ENCODE results near the gene NEIL1. TPM values are rescaled to one million over a fixed set of nuclear protein-coding genes. Genes with fewer than 3 reads are reported as not detected.

The NEIL1 gene
- total and polyA plus RNA-seq, 2 donors (not counting 1 experiment from before 2014, with no cell fraction given) = 103 to 251 TPM

- Histone ChIP-seq H3K36me3 (replicated peaks in 1 of 2; ENCODE audit: control extremely low read depth in 1 of 2, control insufficient read depth in 1 of 2, extremely low read depth in 1 of 2, insufficient read depth in 2 of 2, low read length in 1 of 2) (peaks cover 0 to 46% of the 10 kb centered on the region in 2 experiments), H3K4me1 (ENCODE audit: control insufficient read depth in 2 of 2, insufficient read depth in 2 of 2, low read length in 2 of 2) (peaks cover 5 to 6% of the 10 kb centered on the region in 2 donors), H3K27me3 (replicated peaks in 1 of 4; ENCODE audit: control extremely low read depth in 1 of 4, control insufficient read depth in 3 of 4, insufficient read depth in 4 of 4, low read length in 3 of 4) (no peaks in the 10 kb centered on the region), H4K20me1 (ENCODE audit: control insufficient read depth, insufficient read depth, low read length, poor library complexity, severe bottlenecking) (no peaks in the 10 kb centered on the region), H2AFZ (ENCODE audit: insufficient read depth, low read depth, low read length, poor library complexity, severe bottlenecking) (no peak overlapping the region), H3K9me3 (ENCODE audit: control extremely low read depth in 1 of 3, control insufficient read depth in 2 of 3, insufficient read depth in 1 of 3, low read length in 2 of 3) (no peaks in the 10 kb centered on the region), H3K9ac (ENCODE audit: low read length) (no peak overlapping the region), H3K27ac (ENCODE audit: low read length in 2 of 2) (no peak overlapping the region), H3K79me2 (ENCODE audit: control insufficient read depth, insufficient read depth, low read length) (no peaks in the 10 kb centered on the region), H3K4me2 (replicated peaks; ENCODE audit: low read depth, low read length, poor library complexity, severe bottlenecking) (no peak overlapping the region), H3K4me3 (ENCODE audit: control extremely low read depth in 1 of 5, extremely low read depth in 1 of 5, insufficient read depth in 1 of 5, low read depth in 2 of 5, low read length in 4 of 5) (no peak overlapping the region)
- WGBS (ENCODE audit: insufficient coverage) = 87% methylated on average over 6 of the region's 7 CpGs
- ChIA-PET POLR2A (no interaction called here), CTCF (no interaction called here)
- H3K27me3 Mint-ChIP-seq = no peaks in the 10 kb centered on the region
- TF ChIP-seq CTCF (IDR thresholded peaks at IDR 0.05) (no peak), EZH2 (IDR thresholded peaks at IDR 0.05; ENCODE audit: borderline replicate concordance, insufficient read depth, low read depth, low read length, poor library complexity, severe bottlenecking) (no peak)
- no peak for ATAC-seq (ENCODE audit: low read depth)
- no peak for DNase-seq
- H3K27ac Mint-ChIP-seq = no peak overlapping the region
- intact Hi-C loops (cut with micrococcal nuclease) = no loop called here
- H3K4me1 Mint-ChIP-seq = peaks cover 10% of the 10 kb centered on the region
- H3K4me3 Mint-ChIP-seq = no peak overlapping the region
- no peaks in the 10 kb centered on the region for H3K9me3 Mint-ChIP-seq (ENCODE audit: insufficient read depth)
These were observed 15.9 kb downstream of the NEIL1 start for GRCh38 chr15:75362642-75363249.

- Histone ChIP-seq H3K27ac (ENCODE audit: low read length in 2 of 2) (no peak overlapping the region), H3K4me1 (ENCODE audit: control insufficient read depth in 2 of 2, insufficient read depth in 2 of 2, low read length in 2 of 2) (peaks cover 7 to 10% of the 10 kb centered on the region in 2 donors), H3K79me2 (ENCODE audit: control insufficient read depth, insufficient read depth, low read length) (no peaks in the 10 kb centered on the region), H3K4me3 (ENCODE audit: control extremely low read depth in 1 of 5, extremely low read depth in 1 of 5, insufficient read depth in 1 of 5, low read depth in 2 of 5, low read length in 4 of 5) (no peak overlapping the region), H3K9me3 (ENCODE audit: control extremely low read depth in 1 of 3, control insufficient read depth in 2 of 3, insufficient read depth in 1 of 3, low read length in 2 of 3) (no peaks in the 10 kb centered on the region), H3K27me3 (replicated peaks in 1 of 4; ENCODE audit: control extremely low read depth in 1 of 4, control insufficient read depth in 3 of 4, insufficient read depth in 4 of 4, low read length in 3 of 4) (no peaks in the 10 kb centered on the region), H4K20me1 (ENCODE audit: control insufficient read depth, insufficient read depth, low read length, poor library complexity, severe bottlenecking) (no peaks in the 10 kb centered on the region), H2AFZ (ENCODE audit: insufficient read depth, low read depth, low read length, poor library complexity, severe bottlenecking) (no peak overlapping the region), H3K36me3 (replicated peaks in 1 of 2; ENCODE audit: control extremely low read depth in 1 of 2, control insufficient read depth in 1 of 2, extremely low read depth in 1 of 2, insufficient read depth in 2 of 2, low read length in 1 of 2) (peaks cover 0 to 46% of the 10 kb centered on the region in 2 experiments), H3K9ac (ENCODE audit: low read length) (no peak overlapping the region), H3K4me2 (replicated peaks; ENCODE audit: low read depth, low read length, poor library complexity, severe bottlenecking) (no peak overlapping the region)
- H3K27me3 Mint-ChIP-seq = no peaks in the 10 kb centered on the region
- TF ChIP-seq EZH2 (IDR thresholded peaks at IDR 0.05; ENCODE audit: borderline replicate concordance, insufficient read depth, low read depth, low read length, poor library complexity, severe bottlenecking) (no peak), CTCF (IDR thresholded peaks at IDR 0.05) (no peak)
- peaks cover 16% of the 10 kb centered on the region for H3K4me1 Mint-ChIP-seq
- no peak overlapping the region for H3K27ac Mint-ChIP-seq
- intact Hi-C loops (cut with micrococcal nuclease) = no loop called here
- H3K9me3 Mint-ChIP-seq (ENCODE audit: insufficient read depth) = no peaks in the 10 kb centered on the region
- POLR2A ChIA-PET = no interaction called here
- H3K4me3 Mint-ChIP-seq = no peak overlapping the region
- ATAC-seq (ENCODE audit: low read depth) (no peak), DNase-seq (no peak)
- CTCF ChIA-PET = no interaction called here
- 98% methylated on average over 9 of the region's 9 CpGs for WGBS (ENCODE audit: insufficient coverage)
These were observed 16.9 kb downstream of the NEIL1 start for GRCh38 chr15:75363786-75364185.
